ENCODE results near the gene NUDT1.

The NUDT1 gene

DNA sequence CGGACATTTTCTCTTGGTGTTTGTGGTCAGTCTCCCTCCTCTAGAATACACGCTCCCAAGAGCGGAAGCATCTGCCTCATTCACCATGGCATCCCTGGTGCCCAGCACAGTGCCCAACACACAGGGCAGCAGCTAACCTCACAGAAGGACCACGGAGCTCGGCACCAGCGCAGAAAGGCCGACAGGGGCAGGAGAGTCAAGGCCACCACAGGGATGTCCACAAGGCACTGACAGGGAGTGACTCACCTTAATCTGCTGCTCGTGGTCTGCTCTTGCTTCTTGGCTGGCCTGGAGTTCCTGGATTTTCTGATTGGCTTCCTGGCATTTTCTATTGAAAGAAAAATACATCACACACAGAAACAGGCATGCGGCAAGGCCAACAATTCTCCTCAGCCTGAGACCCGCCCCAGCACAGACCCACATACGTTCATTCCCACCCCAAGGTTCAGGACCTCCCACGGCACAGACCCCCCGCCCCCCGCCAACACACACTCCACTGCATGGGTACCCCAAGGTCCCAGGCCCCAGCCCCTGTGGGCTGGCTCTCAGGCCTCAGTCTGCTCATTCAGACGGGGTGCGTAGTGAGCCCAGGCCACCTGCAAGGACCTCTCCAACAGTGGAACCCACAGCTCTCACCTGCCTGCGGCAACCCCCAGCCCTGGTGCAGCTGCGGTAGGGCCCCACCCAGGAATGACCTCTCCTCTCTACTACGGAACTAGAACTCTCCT lies 24.1 kb upstream of the NUDT1 start:
- peaks cover 92% of the 10 kb centered on the region for H3K36me3 ChIP-seq (ENCODE audit: control insufficient read depth, insufficient read depth, low read length)
- H3K4me1 ChIP-seq (ENCODE audit: control insufficient read depth, insufficient read depth, low read length), result no peaks in the 10 kb centered on the region
- no peak overlapping the region for H3K9ac ChIP-seq (ENCODE audit: low read length)
- H3K4me3 ChIP-seq (ENCODE audit: low read depth, low read length), result no peak overlapping the region
- no peaks in the 10 kb centered on the region for H3K9me3 ChIP-seq (ENCODE audit: control insufficient read depth, insufficient read depth, low read depth, low read length)
- H3K27ac ChIP-seq (ENCODE audit: low read depth, low read length), result no peak overlapping the region
- no peaks in the 10 kb centered on the region for H3K27me3 ChIP-seq (ENCODE audit: control insufficient read depth, insufficient read depth, low read length)

DNA sequence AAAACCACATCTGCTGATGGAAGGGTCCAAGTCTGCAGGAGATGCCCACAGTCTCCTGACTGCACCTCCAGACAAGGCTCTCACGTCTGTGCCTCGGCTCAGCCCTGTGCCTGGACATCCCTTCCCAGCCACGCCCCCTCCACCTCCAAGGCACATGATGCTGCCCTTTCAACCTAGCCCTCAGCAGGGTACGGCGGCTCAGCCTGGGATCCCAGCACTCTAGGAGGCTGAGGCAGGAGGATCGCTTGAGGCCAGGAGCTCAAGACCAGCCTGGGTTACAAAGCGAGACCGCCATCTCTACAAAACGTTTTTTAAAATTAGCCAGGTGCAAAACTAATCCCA lies 23.6 kb upstream of the NUDT1 start:
- Histone ChIP-seq H3K36me3 (ENCODE audit: control insufficient read depth, insufficient read depth, low read length) (peaks cover 92% of the 10 kb centered on the region), H3K27ac (ENCODE audit: low read depth, low read length) (no peak overlapping the region), H3K4me3 (ENCODE audit: low read depth, low read length) (no peak overlapping the region), H3K9me3 (ENCODE audit: control insufficient read depth, insufficient read depth, low read depth, low read length) (no peaks in the 10 kb centered on the region), H3K4me1 (ENCODE audit: control insufficient read depth, insufficient read depth, low read length) (no peaks in the 10 kb centered on the region), H3K9ac (ENCODE audit: low read length) (no peak overlapping the region), H3K27me3 (ENCODE audit: control insufficient read depth, insufficient read depth, low read length) (no peaks in the 10 kb centered on the region)

DNA sequence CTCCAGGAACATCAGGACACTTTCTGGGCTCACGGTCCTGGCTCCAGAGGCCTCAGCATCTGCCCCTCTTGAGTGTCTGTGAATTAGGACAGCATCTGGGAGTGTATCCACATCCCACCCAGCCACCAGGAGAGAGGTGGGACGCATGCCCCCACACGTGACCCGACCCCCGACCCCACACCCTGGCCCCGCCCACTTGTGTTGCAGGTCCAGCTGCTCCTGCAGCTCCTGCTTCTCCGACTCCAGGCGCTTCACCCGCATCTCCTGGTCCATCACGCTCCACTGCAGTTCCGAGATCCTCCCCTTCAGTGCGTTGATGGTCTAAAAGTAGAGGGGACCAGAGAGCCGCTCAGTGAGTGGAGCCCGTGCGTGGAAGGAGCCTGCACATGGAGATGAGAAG lies 22.9 kb upstream of the NUDT1 start:
- Histone ChIP-seq H3K27ac (ENCODE audit: low read depth, low read length) (no peak overlapping the region), H3K9ac (ENCODE audit: low read length) (no peak overlapping the region), H3K36me3 (ENCODE audit: control insufficient read depth, insufficient read depth, low read length) (peaks cover 92% of the 10 kb centered on the region), H3K9me3 (ENCODE audit: control insufficient read depth, insufficient read depth, low read depth, low read length) (no peaks in the 10 kb centered on the region), H3K4me3 (ENCODE audit: low read depth, low read length) (no peak overlapping the region), H3K4me1 (ENCODE audit: control insufficient read depth, insufficient read depth, low read length) (no peaks in the 10 kb centered on the region), H3K27me3 (ENCODE audit: control insufficient read depth, insufficient read depth, low read length) (no peaks in the 10 kb centered on the region)

DNA sequence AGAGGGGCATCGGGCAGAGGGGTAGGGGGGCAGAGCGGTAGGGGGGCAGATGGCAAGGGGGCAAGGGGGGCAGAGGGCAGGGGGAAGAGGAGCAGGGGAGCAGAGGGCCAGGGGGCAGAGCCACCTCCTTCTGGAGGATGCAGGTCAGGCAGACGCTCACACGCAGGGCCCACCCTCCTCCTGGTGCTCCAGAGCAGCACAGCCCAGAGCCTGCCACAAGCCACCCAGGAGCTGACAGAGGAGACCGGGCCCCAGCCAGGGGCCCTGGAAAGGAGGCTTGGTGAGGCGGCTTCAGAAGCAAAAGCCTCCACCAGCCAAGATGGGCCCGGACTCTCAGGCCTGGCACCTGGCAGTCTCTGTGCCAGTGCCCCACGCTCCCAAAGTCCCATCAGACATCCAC lies 22.4 kb upstream of the NUDT1 start:
- Histone ChIP-seq H3K4me3 (ENCODE audit: low read depth, low read length) (no peak overlapping the region), H3K36me3 (ENCODE audit: control insufficient read depth, insufficient read depth, low read length) (peaks cover 92% of the 10 kb centered on the region), H3K9ac (ENCODE audit: low read length) (no peak overlapping the region), H3K27me3 (ENCODE audit: control insufficient read depth, insufficient read depth, low read length) (no peaks in the 10 kb centered on the region), H3K9me3 (ENCODE audit: control insufficient read depth, insufficient read depth, low read depth, low read length) (no peaks in the 10 kb centered on the region), H3K4me1 (ENCODE audit: control insufficient read depth, insufficient read depth, low read length) (no peaks in the 10 kb centered on the region), H3K27ac (ENCODE audit: low read depth, low read length) (no peak overlapping the region)

DNA sequence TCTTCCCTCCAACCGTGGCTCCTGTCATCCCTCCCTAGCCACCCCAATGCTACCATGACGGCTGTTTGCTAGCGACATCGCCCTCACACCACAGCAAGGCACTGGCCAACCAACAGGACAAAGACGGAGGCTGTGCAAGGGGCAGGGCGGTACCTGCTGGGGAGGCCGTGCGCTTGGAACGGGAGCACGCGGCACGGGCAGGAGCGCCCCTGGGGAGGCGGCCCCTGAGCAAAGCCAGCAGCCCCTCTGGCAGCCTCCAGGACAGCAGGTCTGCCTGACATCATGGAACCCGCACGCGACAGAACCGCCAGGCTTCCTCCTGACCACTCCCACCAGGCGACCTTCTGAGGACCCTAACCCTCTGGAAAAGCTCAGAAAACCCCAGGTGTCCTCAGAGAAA lies 22.0 kb upstream of the NUDT1 start:
- Histone ChIP-seq H3K36me3 (ENCODE audit: control insufficient read depth, insufficient read depth, low read length) (peaks cover 94% of the 10 kb centered on the region), H3K9ac (ENCODE audit: low read length) (no peak overlapping the region), H3K4me3 (ENCODE audit: low read depth, low read length) (no peak overlapping the region), H3K27me3 (ENCODE audit: control insufficient read depth, insufficient read depth, low read length) (no peaks in the 10 kb centered on the region), H3K4me1 (ENCODE audit: control insufficient read depth, insufficient read depth, low read length) (no peaks in the 10 kb centered on the region), H3K27ac (ENCODE audit: low read depth, low read length) (no peak overlapping the region), H3K9me3 (ENCODE audit: control insufficient read depth, insufficient read depth, low read depth, low read length) (no peaks in the 10 kb centered on the region)

DNA sequence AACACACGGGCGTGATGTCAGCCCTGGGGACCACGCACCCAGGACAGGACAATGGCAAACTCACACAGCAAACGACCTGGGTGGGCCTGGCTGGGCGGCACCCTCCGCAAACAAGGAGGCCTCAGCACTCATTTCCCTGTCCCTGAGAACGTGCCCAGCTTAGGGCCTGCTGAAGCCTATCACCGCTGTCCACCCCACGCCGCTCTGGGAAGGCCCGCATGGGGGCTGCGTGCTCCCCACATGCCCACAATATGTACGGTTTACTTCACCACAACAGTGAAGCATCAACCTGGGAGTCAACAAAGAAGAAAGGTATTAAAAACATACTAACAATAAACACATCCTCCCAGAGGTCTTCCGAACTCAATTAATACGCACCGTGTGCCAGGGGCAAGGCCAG lies 21.5 kb upstream of the NUDT1 start:
- Histone ChIP-seq H3K9me3 (ENCODE audit: control insufficient read depth, insufficient read depth, low read depth, low read length) (no peaks in the 10 kb centered on the region), H3K27ac (ENCODE audit: low read depth, low read length) (no peak overlapping the region), H3K9ac (ENCODE audit: low read length) (no peak overlapping the region), H3K4me1 (ENCODE audit: control insufficient read depth, insufficient read depth, low read length) (no peaks in the 10 kb centered on the region), H3K4me3 (ENCODE audit: low read depth, low read length) (no peak overlapping the region), H3K27me3 (ENCODE audit: control insufficient read depth, insufficient read depth, low read length) (no peaks in the 10 kb centered on the region), H3K36me3 (ENCODE audit: control insufficient read depth, insufficient read depth, low read length) (peaks cover 94% of the 10 kb centered on the region)

DNA sequence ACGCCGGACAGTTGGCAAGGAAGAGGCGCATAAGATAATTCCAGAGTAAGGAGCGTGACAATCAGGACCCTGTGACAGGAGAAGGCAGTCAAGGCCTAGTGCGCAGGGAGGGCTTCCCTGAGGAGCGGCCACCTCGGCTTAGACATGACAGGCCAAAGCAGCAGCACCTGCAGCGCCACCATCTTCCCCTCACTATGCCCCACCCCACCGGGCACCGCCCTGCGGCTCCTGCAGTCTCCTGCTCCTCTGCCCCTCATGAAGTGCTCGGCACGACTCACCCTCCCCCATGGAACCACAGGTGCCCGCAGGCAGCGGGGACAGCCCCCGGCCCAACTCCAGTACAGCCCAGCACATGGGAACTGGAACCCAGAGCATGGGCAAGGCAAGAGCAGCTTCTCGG lies 21.1 kb upstream of the NUDT1 start:
- H3K36me3 ChIP-seq (ENCODE audit: control insufficient read depth, insufficient read depth, low read length), result peaks cover 94% of the 10 kb centered on the region
- H3K27ac ChIP-seq (ENCODE audit: low read depth, low read length), result no peak overlapping the region

DNA sequence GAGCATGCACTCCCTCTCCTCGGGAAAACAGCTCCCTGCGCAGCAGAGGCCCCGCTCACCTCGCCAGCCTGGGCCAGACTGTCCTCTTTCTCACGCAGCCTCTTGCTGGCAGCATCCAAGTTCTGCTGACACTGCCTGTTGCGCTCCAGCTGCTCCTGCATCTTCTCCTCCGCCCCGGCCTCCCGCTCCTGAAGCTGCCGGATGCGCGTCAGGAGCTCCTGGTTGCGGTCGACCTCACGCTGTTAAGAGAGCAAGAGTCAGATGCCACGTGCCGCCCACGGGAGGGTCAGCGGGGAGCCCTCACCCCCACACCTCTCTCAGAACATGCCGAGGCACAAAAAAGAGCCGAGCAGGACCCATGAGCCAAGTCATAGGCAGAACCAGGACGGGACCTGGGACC lies 19.5 kb upstream of the NUDT1 start:
- Histone ChIP-seq H3K27ac (ENCODE audit: low read depth, low read length) (no peak overlapping the region), H3K27me3 (ENCODE audit: control insufficient read depth, insufficient read depth, low read length) (no peaks in the 10 kb centered on the region), H3K36me3 (ENCODE audit: control insufficient read depth, insufficient read depth, low read length) (peaks cover 92% of the 10 kb centered on the region), H3K4me3 (ENCODE audit: low read depth, low read length) (no peak overlapping the region), H3K4me1 (ENCODE audit: control insufficient read depth, insufficient read depth, low read length) (no peaks in the 10 kb centered on the region), H3K9me3 (ENCODE audit: control insufficient read depth, insufficient read depth, low read depth, low read length) (no peaks in the 10 kb centered on the region), H3K9ac (ENCODE audit: low read length) (no peak overlapping the region)

More for the DNA sequence above, 21.1 kb upstream of the NUDT1 start:
- Histone ChIP-seq H3K4me3 (ENCODE audit: low read depth, low read length) (no peak overlapping the region), H3K9me3 (ENCODE audit: control insufficient read depth, insufficient read depth, low read depth, low read length) (no peaks in the 10 kb centered on the region), H3K4me1 (ENCODE audit: control insufficient read depth, insufficient read depth, low read length) (no peaks in the 10 kb centered on the region), H3K27me3 (ENCODE audit: control insufficient read depth, insufficient read depth, low read length) (no peaks in the 10 kb centered on the region), H3K9ac (ENCODE audit: low read length) (no peak overlapping the region)

DNA sequence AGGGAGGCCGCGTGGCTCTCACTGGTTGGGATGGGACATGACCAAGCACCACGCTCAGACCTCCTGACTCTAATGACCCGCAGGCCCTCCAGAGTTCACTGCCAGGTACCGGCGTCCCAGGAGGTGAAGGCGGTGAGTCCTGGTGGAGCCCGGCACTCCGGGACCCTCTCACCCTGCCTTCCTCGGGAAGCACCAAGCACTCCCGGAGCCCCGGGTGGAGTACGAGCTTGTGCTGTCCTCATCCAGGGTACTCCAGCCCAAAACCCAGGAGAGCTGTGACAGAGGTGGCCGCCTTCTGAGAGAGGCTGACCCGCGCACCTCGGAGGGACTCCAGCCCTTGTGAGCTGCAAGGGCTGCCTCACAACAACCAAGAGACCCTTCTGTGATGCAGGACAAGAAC lies 18.7 kb upstream of the NUDT1 start:
- peaks cover 92% of the 10 kb centered on the region for H3K36me3 ChIP-seq (ENCODE audit: control insufficient read depth, insufficient read depth, low read length)
- no peak overlapping the region for H3K27ac ChIP-seq (ENCODE audit: low read depth, low read length)
- no peak overlapping the region for H3K9ac ChIP-seq (ENCODE audit: low read length)
- no peaks in the 10 kb centered on the region for H3K9me3 ChIP-seq (ENCODE audit: control insufficient read depth, insufficient read depth, low read depth, low read length)
- H3K4me3 ChIP-seq (ENCODE audit: low read depth, low read length), result no peak overlapping the region
- no peaks in the 10 kb centered on the region for H3K27me3 ChIP-seq (ENCODE audit: control insufficient read depth, insufficient read depth, low read length)
- no peaks in the 10 kb centered on the region for H3K4me1 ChIP-seq (ENCODE audit: control insufficient read depth, insufficient read depth, low read length)

DNA sequence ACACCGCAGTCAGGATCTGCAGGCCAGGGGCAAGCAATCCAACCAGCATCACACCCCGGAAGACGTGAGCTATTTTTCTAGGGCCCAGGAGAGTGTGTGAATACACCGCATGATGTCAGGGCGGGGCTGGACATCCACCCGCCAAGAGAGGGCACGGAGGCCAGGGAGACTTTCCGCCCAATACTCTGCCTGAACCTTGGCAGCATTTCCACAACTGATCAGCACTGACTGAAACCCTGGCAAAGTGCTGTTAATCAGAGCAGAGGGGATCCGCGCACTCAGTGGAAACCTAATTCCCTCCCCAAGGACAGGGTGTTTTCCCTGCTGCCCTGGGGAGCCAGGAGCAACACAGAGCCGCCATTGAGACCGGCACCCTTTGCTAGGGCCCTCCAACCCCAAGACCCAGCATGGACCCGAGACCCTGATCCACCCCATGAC lies 17.5 kb upstream of the NUDT1 start:
- Histone ChIP-seq H3K27me3 (ENCODE audit: control insufficient read depth, insufficient read depth, low read length) (no peaks in the 10 kb centered on the region), H3K4me1 (ENCODE audit: control insufficient read depth, insufficient read depth, low read length) (no peaks in the 10 kb centered on the region), H3K9ac (ENCODE audit: low read length) (no peak overlapping the region), H3K4me3 (ENCODE audit: low read depth, low read length) (no peak overlapping the region), H3K27ac (ENCODE audit: low read depth, low read length) (no peak overlapping the region), H3K36me3 (ENCODE audit: control insufficient read depth, insufficient read depth, low read length) (peaks cover 88% of the 10 kb centered on the region), H3K9me3 (ENCODE audit: control insufficient read depth, insufficient read depth, low read depth, low read length) (no peaks in the 10 kb centered on the region)

DNA sequence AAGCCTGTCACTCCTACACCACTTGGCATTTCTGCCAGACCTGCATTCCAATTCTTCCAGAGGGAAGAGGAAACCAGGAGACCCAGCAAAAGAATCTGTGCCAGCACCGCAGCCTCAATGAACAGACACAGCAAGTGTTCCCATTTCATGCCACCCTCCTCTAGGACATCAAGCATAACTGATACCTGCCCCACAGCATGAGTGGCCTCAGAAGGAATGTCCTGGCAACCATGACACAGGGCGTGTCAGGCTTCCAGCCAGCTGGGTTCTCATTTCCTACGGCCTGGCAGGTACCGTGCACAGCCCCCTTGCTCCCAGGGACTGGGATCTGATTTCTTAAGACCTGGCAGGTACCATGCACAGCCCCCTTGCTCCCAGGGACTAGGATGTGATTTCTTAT lies 17.1 kb upstream of the NUDT1 start:
- Histone ChIP-seq H3K9ac (ENCODE audit: low read length) (no peak overlapping the region), H3K4me1 (ENCODE audit: control insufficient read depth, insufficient read depth, low read length) (no peaks in the 10 kb centered on the region), H3K27me3 (ENCODE audit: control insufficient read depth, insufficient read depth, low read length) (no peaks in the 10 kb centered on the region), H3K9me3 (ENCODE audit: control insufficient read depth, insufficient read depth, low read depth, low read length) (no peaks in the 10 kb centered on the region), H3K4me3 (ENCODE audit: low read depth, low read length) (no peak overlapping the region), H3K36me3 (ENCODE audit: control insufficient read depth, insufficient read depth, low read length) (peaks cover 90% of the 10 kb centered on the region), H3K27ac (ENCODE audit: low read depth, low read length) (no peak overlapping the region)

DNA sequence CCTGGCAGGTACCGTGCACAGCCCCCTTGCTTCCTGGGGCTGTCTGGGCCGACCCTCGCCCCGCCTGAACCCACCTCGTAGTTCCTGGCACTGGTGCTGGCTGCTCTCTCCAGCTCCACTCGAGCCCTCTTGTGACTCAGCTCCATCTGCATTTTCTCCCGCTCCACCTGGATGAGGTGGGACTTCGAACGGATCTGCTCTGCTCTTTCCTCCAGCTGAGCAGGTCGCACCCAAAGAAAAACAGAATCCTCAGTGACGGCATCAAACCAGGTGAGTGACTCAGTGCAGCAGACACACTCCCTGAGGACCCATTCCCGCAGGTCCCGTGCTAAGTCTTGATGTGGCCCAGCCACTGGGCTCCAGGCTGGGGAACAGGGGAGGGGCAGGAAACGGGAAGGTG lies 16.7 kb upstream of the NUDT1 start:
- no peaks in the 10 kb centered on the region for H3K27me3 ChIP-seq (ENCODE audit: control insufficient read depth, insufficient read depth, low read length)
- no peaks in the 10 kb centered on the region for H3K4me1 ChIP-seq (ENCODE audit: control insufficient read depth, insufficient read depth, low read length)
- H3K9ac ChIP-seq (ENCODE audit: low read length), result no peak overlapping the region
- no peaks in the 10 kb centered on the region for H3K9me3 ChIP-seq (ENCODE audit: control insufficient read depth, insufficient read depth, low read depth, low read length)
- no peak overlapping the region for H3K4me3 ChIP-seq (ENCODE audit: low read depth, low read length)
- no peak overlapping the region for H3K27ac ChIP-seq (ENCODE audit: low read depth, low read length)
- H3K36me3 ChIP-seq (ENCODE audit: control insufficient read depth, insufficient read depth, low read length), result peaks cover 90% of the 10 kb centered on the region
